Natural killer cell (primary cell): ENCODE data around the gene TNNC2. TPM values are rescaled to one million over a fixed set of nuclear protein-coding genes. Genes with fewer than 3 reads are reported as not detected.

Source experiments
- ATAC-seq, 3 donors: fragments of 150-1000 bp in 2 of 3; fragments of 200-7000 bp in 1 of 3; cut with Tn5 transposase; 1 replicate in 1 of 3; 2 replicates in 2 of 3; pipeline ENCODE4 v1.10.0; 2021; ENCODE audit warnings: mild to moderate bottlenecking in 2 of 3, moderate library complexity in 2 of 3
- DNase-seq, 2 donors: peaks; one replicate each; pipeline versions ENCODE4 v3.0.0 to v3.0.0-alpha.2; 2013 to 2021; ENCODE audit warnings: mixed read lengths in 1 of 2
- H3K27ac ChIP-seq: one replicate; pipeline ENCODE4 v1.5.1; 2013; ENCODE audit warnings: mild to moderate bottlenecking, low read length
- H3K27me3 ChIP-seq: one replicate; pipeline ENCODE4 v1.6.1; 2013; ENCODE audit warnings: low read length; ENCODE audit not compliant: control insufficient read depth, insufficient read depth
- H3K36me3 ChIP-seq: one replicate; pipeline ENCODE4 v1.6.1; 2013; ENCODE audit warnings: low read length; ENCODE audit not compliant: control insufficient read depth, insufficient read depth
- H3K4me1 ChIP-seq: one replicate; pipeline ENCODE4 v1.6.1; 2013; ENCODE audit warnings: low read length; ENCODE audit not compliant: control insufficient read depth, insufficient read depth
- H3K4me3 ChIP-seq: one replicate; pipeline ENCODE4 v1.5.1; 2013; ENCODE audit warnings: low read length
- H3K9me3 ChIP-seq: one replicate; pipeline ENCODE4 v1.6.1; 2013; ENCODE audit warnings: low read length; ENCODE audit not compliant: control insufficient read depth, insufficient read depth
- H3K27ac Mint-ChIP-seq, 2 donors: one replicate each; pipeline ENCODE4 v1.8.0; 2022; ENCODE audit warnings: mild to moderate bottlenecking in 2 of 2, mixed read lengths in 2 of 2, moderate library complexity in 1 of 2
- H3K27me3 Mint-ChIP-seq, 2 donors: one replicate each; pipeline ENCODE4 v1.8.0; 2022; ENCODE audit warnings: low read depth in 2 of 2, mixed read lengths in 2 of 2
- H3K36me3 Mint-ChIP-seq: one replicate; pipeline ENCODE4 v1.8.0; 2022; ENCODE audit warnings: mixed read lengths
- H3K4me1 Mint-ChIP-seq, 2 donors: one replicate each; pipeline ENCODE4 v1.8.0; 2022; ENCODE audit warnings: mixed read lengths in 2 of 2
- H3K4me3 Mint-ChIP-seq: one replicate; pipeline ENCODE4 v1.8.0; 2022; ENCODE audit warnings: mild to moderate bottlenecking, moderate library complexity, mixed read lengths
- H3K9me3 Mint-ChIP-seq, 2 donors: one replicate each; pipeline ENCODE4 v1.8.0; 2022; ENCODE audit warnings: mixed read lengths in 2 of 2
- CTCF ChIP-seq: fragments of 200-600 bp; IDR thresholded peaks from one replicate; pipeline ENCODE4 v1.8.0; 2022; ENCODE audit warnings: antibody characterized with exemption
- WGBS: methylation state at CpG from one replicate; pipeline ENCODE4 v1.1.7; 2013; ENCODE audit warnings: missing lambda C conversion rate; ENCODE audit not compliant: insufficient coverage; 5-methylcytosine and 5-hydroxymethylcytosine counted together
- intact Hi-C: fragments of 100-400 bp; cut with micrococcal nuclease; formaldehyde crosslinking; loops from one replicate; pipeline ENCODE4 v1.14.2; 2022
- total RNA-seq, 4 donors: library from RNA; stranded (reverse); fragments of 120-200 nt in 1 of 4; gene quantifications; one replicate each; pipeline versions ENCODE4 v1.2.3 to v1.2.4, GENCODE V29; 2013 to 2022

Gene TNNC2
- total RNA-seq, 3 donors from 2014 or later (not counting 1 experiment from before 2014, with no cell fraction given) = 0.93 to 1.5 TPM; not detected in 1

DNA sequence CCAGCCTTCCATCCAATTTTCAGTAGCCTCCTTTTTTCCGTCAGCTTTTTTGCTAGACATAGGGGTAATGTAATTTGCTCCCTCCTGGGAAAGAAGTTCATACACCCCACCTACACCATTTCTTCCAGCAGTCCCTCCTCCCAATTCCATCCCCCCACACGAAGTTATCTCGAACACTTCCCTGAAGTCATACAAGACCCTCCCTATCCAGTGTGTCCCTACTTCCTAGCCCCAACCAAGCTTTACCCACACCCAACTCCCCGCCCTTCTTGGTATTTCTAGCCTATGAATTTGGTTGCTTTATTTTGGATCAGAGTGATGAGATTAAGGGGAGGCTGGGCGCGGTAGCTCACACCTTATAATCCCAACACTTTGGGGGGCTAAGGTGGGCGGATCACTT is 13.6 kb downstream of the TNNC2 start:
- no peak overlapping the region for H3K27ac Mint-ChIP-seq

DNA sequence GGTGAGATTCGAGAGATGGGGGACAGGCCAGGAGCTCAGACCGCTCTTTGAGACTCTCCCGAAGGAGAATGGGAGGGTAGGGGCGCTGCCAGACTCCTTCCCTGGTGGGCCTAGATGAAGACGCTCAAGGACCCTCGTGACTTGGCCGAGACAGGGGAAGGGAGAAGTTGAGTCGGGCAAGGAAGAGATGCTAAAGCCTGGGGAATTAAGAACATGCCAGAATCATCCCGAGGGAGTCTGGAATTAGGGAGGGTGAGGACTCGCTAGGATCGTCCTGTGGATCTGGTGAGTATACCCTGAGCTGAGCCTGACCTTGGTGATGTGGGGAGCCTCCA is 14.1 kb downstream of the TNNC2 start:
- H3K9me3 Mint-ChIP-seq = no peaks in the 10 kb centered on the region
- no peaks in the 10 kb centered on the region for H3K27me3 ChIP-seq
- no peaks in the 10 kb centered on the region for H3K9me3 ChIP-seq
- no peaks in the 10 kb centered on the region for H3K36me3 Mint-ChIP-seq
- 19% methylated on average over 11 of the region's 11 CpGs for WGBS
- ATAC-seq (no peak), DNase-seq (no peak)
- peaks cover 27% of the 10 kb centered on the region for H3K36me3 ChIP-seq
- peaks cover 16% of the 10 kb centered on the region in 2 donors for H3K4me1 Mint-ChIP-seq
- H3K27ac Mint-ChIP-seq = peak overlapping the region; percentile 26 to 68
- H3K4me3 ChIP-seq = peak overlapping the region; percentile 44
- peak overlapping the region; percentile 87 for H3K4me3 Mint-ChIP-seq
- intact Hi-C loops = loop anchor here (5.0 kb wide), 1 partner anchor 159 kb away; the partner anchor contains the start of gene ZNF335
- no peak for TF ChIP-seq CTCF
- H3K27ac ChIP-seq = no peak overlapping the region
- no peaks in the 10 kb centered on the region for H3K27me3 Mint-ChIP-seq
- H3K4me1 ChIP-seq = peaks cover 17% of the 10 kb centered on the region

More for the DNA sequence above, 13.6 kb downstream of the TNNC2 start:
- Mint-ChIP-seq H3K27me3 (no peaks in the 10 kb centered on the region), H3K36me3 (no peaks in the 10 kb centered on the region), H3K4me1 (peaks cover 16% of the 10 kb centered on the region in 2 donors), H3K4me3 (peak overlapping the region; percentile 87), H3K9me3 (no peaks in the 10 kb centered on the region)
- Histone ChIP-seq H3K9me3 (no peaks in the 10 kb centered on the region), H3K4me1 (peaks cover 17% of the 10 kb centered on the region), H3K27me3 (no peaks in the 10 kb centered on the region), H3K4me3 (no peak overlapping the region), H3K36me3 (peaks cover 27% of the 10 kb centered on the region), H3K27ac (no peak overlapping the region)
- TF ChIP-seq CTCF = no peak
- 74% methylated on average over 6 of the region's 7 CpGs for WGBS
- ATAC-seq = no peak
- no peak for DNase-seq
- intact Hi-C loops = loop anchor here (5.0 kb wide), 1 partner anchor 159 kb away; the partner anchor contains the start of gene ZNF335

- WGBS = 3% methylated on average over 65 of the region's 65 CpGs
- DNase-seq = peak; percentile 93 to 97
- no peak within 1 kb of the TSS for H3K27ac ChIP-seq
- no peaks in the 10 kb centered on the region for H3K27me3 ChIP-seq
- no peaks in the 10 kb centered on the region for H3K9me3 Mint-ChIP-seq
- peaks cover 17% of the 10 kb centered on the region for H3K4me1 ChIP-seq
- peaks cover 29% of the 10 kb centered on the region for H3K36me3 ChIP-seq
- no peaks in the 10 kb centered on the region for H3K27me3 Mint-ChIP-seq
- intact Hi-C loops = loop anchor here (1.0 to 5.0 kb wide), 4 partner anchors 21 to 160 kb away; partner anchors contain the start of genes ACOT8, DNTTIP1, WFDC3 and ZNF335
- no peak for TF ChIP-seq CTCF
- H3K9me3 ChIP-seq = no peaks in the 10 kb centered on the region
- peak; percentile 99 to 100 (median 99) for ATAC-seq
- no peaks in the 10 kb centered on the region for H3K36me3 Mint-ChIP-seq
- peaks cover 16% of the 10 kb centered on the region in 2 donors for H3K4me1 Mint-ChIP-seq
- H3K4me3 ChIP-seq = peak within 1 kb of the TSS; percentile 51
- H3K4me3 Mint-ChIP-seq = peak within 1 kb of the TSS; percentile 87
- peak within 1 kb of the TSS; percentile 68 for H3K27ac Mint-ChIP-seq
Measured at GRCh38 chr20:45812157-45813005, 14.7 kb downstream of the TNNC2 start, which contains the start of gene UBE2C. Gene UBE2C (plus strand): TSS chr20:45812644. CDS start chr20:45812696, 52 bp downstream.
